SK-N-SH (cell line): ENCODE measurements around the gene FOXK2.

Experiments used
- CTCF ChIP-seq: fragments of 200-600 bp; sonication (generic); IDR thresholded peaks from 2 replicates; pipeline ENCODE4 v1.6.1; 2017; ENCODE audit warnings: antibody characterized with exemption, mild to moderate bottlenecking, moderate library complexity
- EP300 ChIP-seq, 2 experiments: IDR thresholded peaks; 2 replicates each; pipeline versions ENCODE4 v1.4.0 to v1.6.1; 2012; ENCODE audit warnings: borderline replicate concordance in 1 of 2, low read depth in 1 of 2, low read length in 1 of 2
- POLR2AphosphoS5 ChIP-seq: IDR thresholded peaks from 2 replicates; pipeline ENCODE4 v1.6.1; 2012; ENCODE audit warnings: low read depth, low read length
- TAF1 ChIP-seq: IDR thresholded peaks from 2 replicates; pipeline ENCODE4 v1.6.1; 2012; ENCODE audit warnings: low read depth, mild to moderate bottlenecking, low read length, moderate library complexity, borderline replicate concordance
- USF2 ChIP-seq: fragments of 150-350 bp; IDR thresholded peaks from 2 replicates; pipeline ENCODE4 v1.6.1; 2017; ENCODE audit warnings: antibody characterized with exemption, low read length, low read depth, borderline replicate concordance

- no peak for TF ChIP-seq EP300 (IDR thresholded peaks at IDR 0.05; ENCODE audit: borderline replicate concordance in 1 of 2, low read depth in 1 of 2, low read length in 1 of 2)
- no peak for TF ChIP-seq CTCF
- no peak for TF ChIP-seq TAF1
- TF ChIP-seq USF2: no peak
- TF ChIP-seq POLR2AphosphoS5: no peak
Measured at GRCh38 chr17:82629748-82630147, 110.2 kb downstream of the FOXK2 start.
